Inflammatory macrophage treated with lipopolysaccharide for 1 hour (primary cell): ENCODE results near the gene PPBP.
"Not testable (repeated sequence)": the region's sequence is repeated elsewhere in the genome, so short reads cannot be mapped to it uniquely, and the experiment has no call there.

Source experiments
- DNase-seq, 2 donors: peaks; one replicate each; pipeline ENCODE4 v3.0.0-alpha.2; 2020 to 2022

The PPBP gene

DNA sequence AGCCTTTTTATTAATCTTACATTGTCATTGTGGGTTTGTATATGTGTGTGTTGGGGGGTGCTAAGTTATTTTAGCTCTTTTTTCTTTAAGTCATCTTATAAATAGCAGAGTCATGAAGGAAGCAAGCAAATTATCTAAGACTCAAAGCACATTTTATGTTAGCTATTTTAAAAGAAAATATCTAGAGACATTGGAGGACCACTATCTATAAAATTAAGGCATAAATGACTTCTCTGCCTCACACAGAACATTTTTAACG, 3.7 kb upstream of the PPBP start:
- no peak for DNase-seq

- no peak for DNase-seq
Observed at GRCh38 chr4:73990988-73991741, 3.2 kb upstream of the PPBP start.

DNA sequence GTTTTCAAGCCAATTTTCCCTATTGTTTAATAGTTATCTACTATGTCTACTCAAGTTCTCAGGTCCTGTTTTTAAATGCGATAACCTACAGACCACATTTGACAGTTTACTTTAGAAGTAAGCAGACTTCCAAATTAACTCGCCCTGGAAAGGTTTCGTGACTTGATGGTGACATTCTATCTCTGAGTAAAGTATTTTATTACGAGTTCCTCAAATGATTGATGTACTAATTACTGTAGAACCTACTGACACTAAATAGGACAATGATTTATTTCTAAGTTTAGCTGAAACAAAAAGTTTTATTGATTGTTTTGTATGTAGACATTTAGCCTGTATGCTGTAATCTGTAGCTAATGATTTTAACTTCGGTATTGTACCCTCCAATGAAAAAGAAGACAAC, 1.9 kb upstream of the PPBP start:
- no peak for DNase-seq

- DNase-seq = no peak
Observed at GRCh38 chr4:73989031-73989430, 1.0 kb upstream of the PPBP start.

GRCh38 chr4:73985528-73985852, 2.5 kb downstream of the PPBP start:
- DNase-seq = no peak

DNA sequence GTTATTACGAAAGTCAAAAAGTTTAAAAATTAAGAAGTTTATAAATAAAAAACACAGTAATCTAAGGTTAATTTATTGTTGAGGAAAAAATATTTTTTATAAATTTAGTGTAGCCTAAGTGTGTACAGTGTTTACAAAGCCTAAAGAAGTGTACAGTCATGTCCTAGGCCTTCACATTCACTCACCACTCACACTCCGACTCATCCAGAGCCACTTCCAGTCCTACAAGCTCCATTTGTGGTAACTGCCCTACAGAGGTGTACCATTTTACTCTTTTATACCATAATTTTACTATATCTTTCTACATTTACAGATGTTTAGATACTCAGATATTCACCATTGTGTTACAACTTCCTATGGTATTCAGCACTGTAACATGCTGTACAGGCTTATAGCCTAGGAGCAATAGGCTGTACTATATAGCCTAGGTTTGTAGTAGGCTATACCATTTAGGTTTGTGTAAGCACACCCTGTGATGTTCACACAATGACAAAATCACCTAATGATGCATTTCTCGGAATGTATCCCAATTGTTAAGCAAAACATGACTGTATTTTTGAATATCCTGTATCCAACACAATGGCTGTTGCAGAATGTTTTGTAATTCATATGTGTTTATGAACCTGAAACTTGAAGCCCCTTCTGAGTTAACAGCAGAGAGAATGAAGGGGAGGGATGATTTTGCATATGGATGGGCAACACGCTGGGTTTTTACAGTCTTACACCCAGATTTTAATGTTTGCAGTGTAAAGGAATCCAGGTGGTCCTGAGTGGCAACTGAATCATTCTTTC, 3.1 kb downstream of the PPBP start:
- DNase-seq = no peak

GRCh38 chr4:73981175-73981574, 6.8 kb downstream of the PPBP start:
- DNase-seq = not testable (repeated sequence)

DNA sequence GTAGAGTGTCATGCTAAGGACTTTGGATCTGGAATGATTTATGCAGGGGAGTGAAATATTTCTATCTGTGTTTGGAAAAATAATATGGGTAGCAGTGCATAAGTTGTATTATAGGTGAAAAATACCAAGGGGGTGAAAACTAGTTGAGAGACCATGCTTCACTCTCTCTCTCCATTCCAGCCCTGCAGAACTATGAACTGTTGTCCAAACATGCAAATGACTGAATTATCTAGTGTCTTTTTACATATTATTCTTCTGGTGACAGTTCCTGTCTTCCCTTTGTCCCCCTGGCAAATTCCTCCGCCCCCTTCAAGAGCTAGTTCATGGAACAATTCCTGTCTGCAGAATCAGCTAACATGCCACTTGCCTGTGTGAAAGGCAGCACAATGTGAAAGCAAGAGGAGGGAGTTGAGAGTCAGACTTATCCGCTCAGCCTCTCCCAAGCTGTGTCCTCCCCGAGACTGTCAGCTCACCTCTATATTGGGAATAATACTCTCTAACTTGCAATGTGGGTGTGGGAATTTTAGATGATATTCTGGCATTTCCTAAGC, 8.5 kb downstream of the PPBP start:
- no peak for DNase-seq

- DNase-seq = no peak
Observed at GRCh38 chr4:73978886-73979285, 9.1 kb downstream of the PPBP start.

DNA sequence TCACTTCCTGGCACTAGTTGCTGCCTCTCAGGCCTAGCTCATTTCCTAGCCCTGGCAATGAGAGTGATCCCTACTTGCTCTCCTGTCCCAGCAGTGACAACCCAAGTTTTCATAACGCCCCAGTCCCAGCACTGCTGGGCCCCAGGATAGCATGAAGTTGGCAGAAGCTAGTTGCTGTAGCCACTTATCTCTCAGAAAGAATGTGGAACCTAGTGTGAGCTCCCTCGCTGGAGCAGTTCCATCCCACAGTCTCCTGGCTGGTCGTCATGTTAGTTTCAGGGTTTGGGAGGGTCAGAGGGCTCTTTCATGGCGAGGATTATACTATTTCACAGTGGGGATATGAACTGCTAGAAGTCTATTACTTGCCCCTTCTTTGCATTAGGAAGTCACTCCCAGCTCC, 11.3 kb downstream of the PPBP start:
- no peak for DNase-seq

GRCh38 chr4:73976217-73976616, 11.8 kb downstream of the PPBP start:
- DNase-seq = no peak

- DNase-seq = no peak
Observed at GRCh38 chr4:73974352-73974751, 13.6 kb downstream of the PPBP start.

DNA sequence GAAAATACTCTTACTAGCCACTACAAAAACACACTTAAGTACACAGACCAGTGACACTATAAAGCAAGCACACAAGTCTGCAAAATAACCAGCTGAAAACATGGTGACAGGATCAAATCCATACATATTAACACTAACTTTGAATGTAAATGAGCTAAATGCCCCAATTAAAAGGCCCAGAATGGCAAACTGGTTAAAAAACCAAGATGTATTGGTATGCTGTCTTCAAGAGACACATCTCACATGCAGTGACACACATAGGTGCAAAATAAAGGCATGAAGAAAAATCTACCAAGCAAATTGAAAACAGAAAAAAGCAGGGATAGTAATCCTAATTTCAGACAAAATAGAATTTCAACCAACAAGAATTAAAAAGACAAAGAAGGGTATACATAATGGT, 17.0 kb downstream of the PPBP start:
- no peak for DNase-seq

- DNase-seq = no peak
Observed at GRCh38 chr4:73970011-73970410, 18.0 kb downstream of the PPBP start.

- no peak for DNase-seq
Observed at GRCh38 chr4:73967866-73968265, 20.1 kb downstream of the PPBP start.

DNA sequence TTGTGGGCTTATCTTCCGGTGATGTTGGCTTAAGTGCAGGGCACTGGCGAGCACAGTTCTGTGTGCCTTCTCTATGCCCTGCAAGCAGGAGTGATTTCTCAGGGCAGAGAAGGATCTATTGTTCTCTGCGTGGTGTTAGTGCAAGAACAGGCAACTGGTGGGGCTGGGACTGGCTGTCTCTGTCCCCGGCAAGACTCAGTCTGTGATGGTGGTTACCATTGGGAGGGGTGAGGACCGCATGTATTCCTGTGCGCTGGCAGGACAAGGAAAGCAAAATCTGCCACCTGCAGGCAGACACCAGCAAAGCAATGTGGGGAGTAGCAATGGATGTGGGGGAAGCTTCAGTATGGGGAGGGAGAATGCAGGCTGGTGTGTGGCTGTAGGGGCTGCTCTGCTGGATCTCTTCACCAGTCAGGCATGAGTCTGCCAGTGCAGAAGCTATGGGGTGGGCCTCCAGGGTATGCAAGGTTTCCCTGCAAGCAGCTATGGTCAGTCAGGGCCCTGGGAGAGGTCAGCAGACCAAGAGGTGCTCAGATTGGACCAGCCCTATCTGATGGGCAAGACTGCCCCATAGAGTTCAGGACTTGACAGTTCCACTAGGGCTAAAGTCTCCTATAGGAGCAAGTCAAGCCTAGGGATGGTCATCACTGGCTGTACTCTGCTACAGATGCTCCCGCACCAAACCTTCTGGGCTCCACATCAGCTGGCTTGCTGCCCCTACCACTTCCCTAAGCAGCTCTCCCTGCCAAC, 23.0 kb downstream of the PPBP start:
- DNase-seq = no peak

DNA sequence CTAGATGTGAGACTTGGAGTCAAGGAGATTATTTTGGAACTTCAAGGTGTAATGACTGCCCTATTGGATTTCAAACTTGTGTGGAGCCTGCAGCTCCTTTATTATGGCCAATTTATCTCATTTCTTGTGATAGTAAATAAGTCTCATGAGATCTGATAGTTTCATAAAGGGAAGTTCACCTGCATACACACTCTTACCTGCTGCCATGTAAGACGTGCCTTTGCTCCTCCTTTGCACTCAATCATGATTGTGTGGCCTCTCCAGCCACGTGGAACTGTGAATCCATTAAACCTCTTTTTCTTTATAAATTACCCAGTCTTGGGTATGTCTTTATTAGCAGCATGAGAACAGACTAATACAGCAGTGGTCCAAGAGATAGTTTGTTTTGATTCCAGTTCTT, 25.3 kb downstream of the PPBP start:
- DNase-seq = no peak

DNA sequence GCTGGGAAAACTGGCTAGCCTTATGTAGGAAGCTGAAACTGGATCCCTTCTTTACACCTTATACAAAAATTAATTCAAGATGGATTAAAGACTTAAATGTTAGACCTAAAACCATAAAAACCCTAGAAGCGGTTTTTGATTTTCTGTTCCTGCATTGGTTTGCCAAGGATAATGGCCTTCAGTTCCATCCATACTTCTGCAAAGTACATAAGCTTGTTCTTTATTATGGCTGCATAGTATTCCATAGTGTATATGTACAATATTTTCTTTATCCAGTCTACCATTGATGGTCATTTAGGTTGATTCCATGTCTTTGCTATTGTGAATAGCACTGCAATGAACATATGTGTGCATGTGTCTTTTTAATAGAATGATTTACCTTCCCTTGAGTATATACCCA, 28.9 kb downstream of the PPBP start:
- DNase-seq = not testable (repeated sequence)

GRCh38 chr4:73952352-73952751, 35.6 kb downstream of the PPBP start:
- DNase-seq = no peak

GRCh38 chr4:73950376-73950920, 37.5 kb downstream of the PPBP start:
- not testable (repeated sequence) for DNase-seq

- no peak for DNase-seq
Observed at GRCh38 chr4:73948990-73949706, 38.8 kb downstream of the PPBP start.

DNA sequence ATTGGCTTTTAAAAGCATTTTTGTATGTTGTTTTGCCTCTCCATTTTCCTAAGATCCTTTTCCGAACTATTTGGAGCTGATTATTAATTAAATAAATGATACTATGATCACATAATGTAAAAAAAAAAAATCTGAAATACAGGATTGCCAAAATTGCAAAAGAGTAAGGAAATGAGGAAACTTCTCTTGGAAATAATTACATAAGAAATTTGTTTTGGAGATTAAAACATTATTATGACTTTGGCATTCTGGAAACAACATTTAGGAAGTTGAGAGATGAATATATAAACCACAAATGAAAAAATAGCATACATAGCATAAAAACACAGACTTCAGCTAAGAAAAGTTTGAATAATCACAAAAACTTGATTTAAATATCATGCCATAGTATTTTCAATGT, 39.7 kb downstream of the PPBP start:
- DNase-seq = peak; percentile 63 to 67
